ENCODE data around the gene B9D1. TPM values are rescaled to one million over a fixed set of nuclear protein-coding genes. Genes with fewer than 3 reads are reported as not detected.

Gene B9D1
- total and polyA plus RNA-seq, 2 of the 13 experiments (the other 11 are each of a cell fraction or from before 2014, with no cell fraction given): 27.7 to 31.1 TPM

GRCh38 chr17:19388791-19389785, 26.6 kb upstream of the B9D1 start:
- TF ChIP-seq RFX5 (IDR thresholded peaks at IDR 0.05; ENCODE audit: low read depth, low read length) (no peak), CREB3 (CRISPR knock-in tag; IDR thresholded peaks at IDR 0.05) (no peak), NFIC (IDR thresholded peaks at IDR 0.05; ENCODE audit: low read length) (no peak), STAT6 (CRISPR knock-in tag; IDR thresholded peaks at IDR 0.05; ENCODE audit: borderline replicate concordance) (no peak), KLF13 (CRISPR knock-in tag; IDR thresholded peaks at IDR 0.05) (no peak), RAD51 (IDR thresholded peaks at IDR 0.05; ENCODE audit: borderline replicate concordance) (no peak), ZNF281 (CRISPR knock-in tag; IDR thresholded peaks at IDR 0.05; ENCODE audit: borderline replicate concordance) (no peak)
- intact Hi-C loops (cut with micrococcal nuclease; ENCODE audit: unreplicated experiment): no loop called here
- H2AFZ ChIP-seq (ENCODE audit: low read length): no peak overlapping the region
- CTCF ChIA-PET (ENCODE audit: low intra/inter-chr PET ratio, low total read pairs): no interaction called here
- no peaks in the 10 kb centered on the region for H3K79me2 ChIP-seq (ENCODE audit: insufficient read depth, low read length)
- H3K27ac ChIP-seq (ENCODE audit: extremely low read length, insufficient read depth, low read length): no peak overlapping the region
- in situ Hi-C loops (cut with HindIII; ENCODE audit: extremely low pct_ligation_motif_present, low pct_unique_long_range_greater_than_20kb): no loop called here
- no peak overlapping the region for H3K4me3 ChIP-seq (replicated peaks in 1 of 3; ENCODE audit: insufficient read depth in 1 of 3, low read depth in 2 of 3, low read length in 3 of 3)
- H3K27me3 ChIP-seq (ENCODE audit: control insufficient read depth in 1 of 2, insufficient read depth in 2 of 2, low read length in 2 of 2): peaks cover 0 to 20% of the 10 kb centered on the region in 2 experiments; a peak in 2 of 5 replicates
- no peaks in the 10 kb centered on the region for H4K20me1 ChIP-seq (ENCODE audit: insufficient read depth, low read length)
- POLR2A ChIA-PET: interaction anchor here (3.9 kb wide), 1 partner anchor 11 kb away, joined by 33 read pairs; the partner anchor contains the start of gene MAPK7
- FAIRE-seq (no peak), ATAC-seq (no peak), DNase-seq (ENCODE audit: low spot score) (no peak)
- H3K4me1 ChIP-seq (ENCODE audit: insufficient read depth, low read length): peaks cover 29% of the 10 kb centered on the region
- no peak overlapping the region for H3K9ac ChIP-seq (ENCODE audit: insufficient read depth, low read depth, low read length)
- peaks cover 0 to 6% of the 10 kb centered on the region in 2 experiments; a peak in 2 of 5 replicates for H3K36me3 ChIP-seq (replicated peaks in 1 of 2; ENCODE audit: control insufficient read depth in 1 of 2, insufficient read depth in 2 of 2, low read length in 2 of 2)
- H3K4me2 ChIP-seq (ENCODE audit: low read depth, low read length): no peak overlapping the region
- WGBS (ENCODE audit: low lambda C conversion rate): 38% methylated on average over 5 of the region's 5 CpGs
- no peaks in the 10 kb centered on the region for H3K9me3 ChIP-seq (ENCODE audit: low read length)
- BruUV-seq (replicated peaks): no TSS peak
